Activated CD8-positive, alpha-beta memory T cell treated with anti-CD3 and anti-CD28 coated beads, Interleukin-2, amount 50 U/mL, for 24 hours (primary cell): ENCODE measurements around the gene IFRD2.
A peak's percentile ranks its signal among the peaks of the same experiment; 100 is the strongest.
"Not testable (repeated sequence)": the region's sequence is repeated elsewhere in the genome, so short reads cannot be mapped to it uniquely, and the experiment has no call there.

Source experiments
- DNase-seq: peaks from one replicate; pipeline ENCODE4 v3.0.0-alpha.2; 2020; ENCODE audit errors: extremely low read depth

IFRD2 gene

GRCh38 chr3:50286322-50287227, 5.7 kb downstream of the IFRD2 start:
- no peak for DNase-seq

GRCh38 chr3:50284121-50284520, 8.1 kb downstream of the IFRD2 start:
- DNase-seq = not testable (repeated sequence)

GRCh38 chr3:50279255-50280016, 12.8 kb downstream of the IFRD2 start:
- no peak for DNase-seq

GRCh38 chr3:50278880-50279224, 13.4 kb downstream of the IFRD2 start, which contains the start of gene LSMEM2:
Gene LSMEM2 (plus strand): TSS chr3:50279087. CDS start chr3:50279114, 27 bp downstream.
- no peak for DNase-seq

- DNase-seq = no peak
Measured at GRCh38 chr3:50278123-50278879, 13.9 kb downstream of the IFRD2 start.

- DNase-seq = no peak
Measured at GRCh38 chr3:50276762-50277101, 15.5 kb downstream of the IFRD2 start.

GRCh38 chr3:50275996-50276761, 16.1 kb downstream of the IFRD2 start:
- no peak for DNase-seq

- DNase-seq = no peak
Measured at GRCh38 chr3:50275141-50275995, 16.9 kb downstream of the IFRD2 start.

- DNase-seq = peak; percentile 39
Measured at GRCh38 chr3:50274371-50275104, 17.7 kb downstream of the IFRD2 start.

GRCh38 chr3:50273689-50274065, 18.6 kb downstream of the IFRD2 start:
- no peak for DNase-seq

- DNase-seq = peak; percentile 73
Measured at GRCh38 chr3:50272911-50273688, 19.1 kb downstream of the IFRD2 start.

GRCh38 chr3:50272538-50272910, 19.7 kb downstream of the IFRD2 start:
- DNase-seq = not testable (repeated sequence)

GRCh38 chr3:50271314-50271936, 20.8 kb downstream of the IFRD2 start:
- DNase-seq = no peak

GRCh38 chr3:50270422-50271224, 21.6 kb downstream of the IFRD2 start:
- DNase-seq = no peak

- DNase-seq = no peak
Measured at GRCh38 chr3:50269977-50270413, 22.2 kb downstream of the IFRD2 start.

GRCh38 chr3:50269460-50269859, 22.8 kb downstream of the IFRD2 start:
- DNase-seq = no peak

GRCh38 chr3:50268703-50269451, 23.4 kb downstream of the IFRD2 start, which contains the start of gene SEMA3B:
Gene SEMA3B (plus strand): TSS chr3:50269147. CDS start chr3:50269241, 94 bp downstream.
- no peak for DNase-seq
